Epithelial cell of proximal tubule (primary cell): Measurements from ENCODE around the gene RPTOR. TPM values are rescaled to one million over a fixed set of nuclear protein-coding genes. Genes with fewer than 3 reads are reported as not detected.

Experiments
- DNase-seq: peaks from one replicate; pipeline ENCODE4 v3.0.0-alpha.2; 2011; ENCODE audit warnings: low read depth
- H3K4me3 ChIP-seq: 2 replicates; pipeline ENCODE4 v1.5.1; 2011; ENCODE audit warnings: low read depth, mild to moderate bottlenecking, low read length
- total RNA-seq: library from RNA; depleted of rRNA; stranded (reverse); fragments of >200 nt; gene quantifications from 2 replicates; pipeline ENCODE4 v1.2.3, GENCODE V29; 2015
- TF ChIP-seq, protein P1 (sequence below): conservative IDR thresholded peaks from 2 replicates; pipeline ENCODE4 v1.5.1; 2012; ENCODE audit warnings: low read depth, mild to moderate bottlenecking, low read length

Gene RPTOR
- total RNA-seq, 1 donor from 2014 or later = 24.4 TPM

DNA sequence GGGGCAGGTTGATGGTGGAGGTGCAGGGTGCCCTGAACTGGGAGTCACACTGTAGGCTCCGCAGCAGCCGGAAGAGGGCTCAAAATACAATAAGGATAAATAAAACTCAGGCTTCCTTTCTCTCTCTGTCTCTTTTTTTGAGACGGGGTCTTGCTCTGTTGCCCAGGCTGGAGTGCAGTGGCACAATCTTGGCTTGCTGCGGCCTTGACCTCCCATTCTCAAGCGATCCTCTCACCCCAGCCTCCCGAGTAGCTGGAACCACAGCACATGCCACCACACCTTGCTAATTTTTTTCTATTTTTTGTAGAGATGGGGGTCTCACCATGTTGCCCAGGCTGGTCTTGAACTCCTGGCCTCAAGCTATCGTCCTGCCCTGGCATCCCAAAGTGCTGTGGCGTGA, 35.3 kb upstream of the RPTOR start:
- H3K4me3 ChIP-seq = no peak overlapping the region
- DNase-seq = no peak
- TF ChIP-seq, protein P1, sequence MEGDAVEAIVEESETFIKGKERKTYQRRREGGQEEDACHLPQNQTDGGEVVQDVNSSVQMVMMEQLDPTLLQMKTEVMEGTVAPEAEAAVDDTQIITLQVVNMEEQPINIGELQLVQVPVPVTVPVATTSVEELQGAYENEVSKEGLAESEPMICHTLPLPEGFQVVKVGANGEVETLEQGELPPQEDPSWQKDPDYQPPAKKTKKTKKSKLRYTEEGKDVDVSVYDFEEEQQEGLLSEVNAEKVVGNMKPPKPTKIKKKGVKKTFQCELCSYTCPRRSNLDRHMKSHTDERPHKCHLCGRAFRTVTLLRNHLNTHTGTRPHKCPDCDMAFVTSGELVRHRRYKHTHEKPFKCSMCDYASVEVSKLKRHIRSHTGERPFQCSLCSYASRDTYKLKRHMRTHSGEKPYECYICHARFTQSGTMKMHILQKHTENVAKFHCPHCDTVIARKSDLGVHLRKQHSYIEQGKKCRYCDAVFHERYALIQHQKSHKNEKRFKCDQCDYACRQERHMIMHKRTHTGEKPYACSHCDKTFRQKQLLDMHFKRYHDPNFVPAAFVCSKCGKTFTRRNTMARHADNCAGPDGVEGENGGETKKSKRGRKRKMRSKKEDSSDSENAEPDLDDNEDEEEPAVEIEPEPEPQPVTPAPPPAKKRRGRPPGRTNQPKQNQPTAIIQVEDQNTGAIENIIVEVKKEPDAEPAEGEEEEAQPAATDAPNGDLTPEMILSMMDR = no peak

- DNase-seq = no peak
- TF ChIP-seq, protein P1 = no peak
- no peak overlapping the region for H3K4me3 ChIP-seq
Measured at GRCh38 chr17:80510132-80510531, 34.5 kb upstream of the RPTOR start.

- TF ChIP-seq, protein P1 = no peak
- no peak for DNase-seq
- no peak overlapping the region for H3K4me3 ChIP-seq
Measured at GRCh38 chr17:80510772-80511171, 33.9 kb upstream of the RPTOR start.

- DNase-seq = no peak
- TF ChIP-seq, protein P1 = no peak
- H3K4me3 ChIP-seq = no peak overlapping the region
Measured at GRCh38 chr17:80511222-80512180, 33.1 kb upstream of the RPTOR start.

DNA sequence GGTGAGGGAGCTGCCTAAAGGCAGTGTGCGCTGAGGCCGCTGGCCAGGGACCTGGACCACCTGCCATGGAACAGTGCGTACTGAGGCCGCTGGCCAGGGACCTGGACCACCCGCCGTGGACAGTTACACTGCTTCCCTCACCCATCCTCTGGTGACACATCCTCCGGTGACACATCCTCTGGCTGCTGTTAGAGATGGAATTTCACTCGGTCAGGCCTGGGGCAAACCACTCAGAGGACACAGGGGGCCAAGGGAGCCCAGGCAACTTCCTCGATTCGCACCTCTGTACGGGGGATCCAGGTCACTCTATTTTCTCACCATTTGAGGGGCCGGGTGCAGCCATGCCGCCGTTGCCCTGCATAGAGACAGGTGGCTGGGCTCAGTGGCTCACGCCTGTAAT, 32.4 kb upstream of the RPTOR start:
- H3K4me3 ChIP-seq = no peak overlapping the region
- TF ChIP-seq, protein P1 = no peak
- no peak for DNase-seq

- DNase-seq = no peak
- H3K4me3 ChIP-seq = no peak overlapping the region
- TF ChIP-seq, protein P1 = no peak
Measured at GRCh38 chr17:80513201-80513600, 31.4 kb upstream of the RPTOR start.

GRCh38 chr17:80513892-80514291, 30.7 kb upstream of the RPTOR start:
- H3K4me3 ChIP-seq = no peak overlapping the region
- TF ChIP-seq, protein P1 = no peak
- DNase-seq = no peak
